Endodermal cell (in vitro differentiated cells): Measurements from ENCODE around the gene HOXC9. TPM values are rescaled to one million over a fixed set of nuclear protein-coding genes. Genes with fewer than 3 reads are reported as not detected.

Experiments
- DNase-seq: peaks from one replicate; pipeline ENCODE4 v3.0.0-alpha.2; 2017
- H3K27ac ChIP-seq: 2 replicates; pipeline ENCODE4 v1.5.1; 2013; ENCODE audit warnings: mild to moderate bottlenecking, low read depth, low read length, moderate library complexity
- H3K27me3 ChIP-seq: 2 replicates; pipeline ENCODE4 v1.6.1; 2013; ENCODE audit warnings: mild to moderate bottlenecking, low read length, moderate library complexity; ENCODE audit not compliant: insufficient read depth, control insufficient read depth, poor library complexity, severe bottlenecking
- H3K36me3 ChIP-seq: 2 replicates; pipeline ENCODE4 v1.7.0; 2013; ENCODE audit warnings: mild to moderate bottlenecking, low read length, moderate library complexity; ENCODE audit not compliant: control insufficient read depth, insufficient read depth
- H3K4me1 ChIP-seq: one replicate; pipeline ENCODE4 v1.7.0; 2013; ENCODE audit warnings: low read length; ENCODE audit not compliant: control insufficient read depth, insufficient read depth
- H3K4me3 ChIP-seq: 2 replicates; pipeline ENCODE4 v1.5.1; 2013; ENCODE audit warnings: mild to moderate bottlenecking, low read length, moderate library complexity
- H3K9ac ChIP-seq: 2 replicates; pipeline ENCODE4 v1.6.1; 2013; ENCODE audit warnings: mild to moderate bottlenecking, low read length, moderate library complexity; ENCODE audit not compliant: poor library complexity, severe bottlenecking; ENCODE audit errors: extremely low read depth
- H3K9me3 ChIP-seq: 2 replicates; pipeline ENCODE4 v1.6.1; 2013; ENCODE audit warnings: mild to moderate bottlenecking, low read length, moderate library complexity; ENCODE audit not compliant: control insufficient read depth
- H3K27ac Mint-ChIP-seq: 2 replicates; pipeline ENCODE4 v1.8.0; 2020; ENCODE audit warnings: mixed read lengths
- H3K27me3 Mint-ChIP-seq: 2 replicates; pipeline ENCODE4 v1.8.0; 2021; ENCODE audit warnings: mild to moderate bottlenecking, mixed read lengths; ENCODE audit not compliant: insufficient read depth
- H3K36me3 Mint-ChIP-seq: 2 replicates; pipeline ENCODE4 v1.8.0; 2020; ENCODE audit warnings: low read depth, mixed read lengths
- H3K4me1 Mint-ChIP-seq: 2 replicates; pipeline ENCODE4 v1.8.0; 2020; ENCODE audit warnings: mixed read lengths
- H3K4me3 Mint-ChIP-seq: 2 replicates; pipeline ENCODE4 v1.8.0; 2020; ENCODE audit warnings: mild to moderate bottlenecking, moderate library complexity, mixed read lengths
- H3K9me3 Mint-ChIP-seq: 2 replicates; pipeline ENCODE4 v1.8.0; 2020; ENCODE audit warnings: mild to moderate bottlenecking, mixed read lengths
- WGBS, 2 experiments: methylation state at CpG; one replicate each; pipeline versions ENCODE4 v1.1.5 to v1.1.7; 2013; ENCODE audit warnings: missing lambda C conversion rate in 2 of 2, mixed read lengths in 1 of 2; ENCODE audit not compliant: insufficient coverage in 1 of 2, insufficient read length in 1 of 2; 5-methylcytosine and 5-hydroxymethylcytosine counted together
- total RNA-seq, 2 donors: library from RNA; stranded (reverse); fragmentation: NEBNext Ultra II Directional in 1 of 2; extraction: Animal tissue kit (Norgen Biotek cat#: 25700) in 1 of 2; gene quantifications; 2 replicates in 1 of 2; 3 replicates in 1 of 2; pipeline ENCODE4 v1.2.1, GENCODE V29; 2021
- TF ChIP-seq, protein P1 (sequence below): fragments of 200-600 bp; sonication (generic); conservative IDR thresholded peaks from 2 replicates; pipeline ENCODE4 v1.5.0; 2021; ENCODE audit warnings: antibody characterized with exemption, mild to moderate bottlenecking

HOXC9 gene
- total RNA-seq, 2 donors from 2014 or later: not detected

DNA sequence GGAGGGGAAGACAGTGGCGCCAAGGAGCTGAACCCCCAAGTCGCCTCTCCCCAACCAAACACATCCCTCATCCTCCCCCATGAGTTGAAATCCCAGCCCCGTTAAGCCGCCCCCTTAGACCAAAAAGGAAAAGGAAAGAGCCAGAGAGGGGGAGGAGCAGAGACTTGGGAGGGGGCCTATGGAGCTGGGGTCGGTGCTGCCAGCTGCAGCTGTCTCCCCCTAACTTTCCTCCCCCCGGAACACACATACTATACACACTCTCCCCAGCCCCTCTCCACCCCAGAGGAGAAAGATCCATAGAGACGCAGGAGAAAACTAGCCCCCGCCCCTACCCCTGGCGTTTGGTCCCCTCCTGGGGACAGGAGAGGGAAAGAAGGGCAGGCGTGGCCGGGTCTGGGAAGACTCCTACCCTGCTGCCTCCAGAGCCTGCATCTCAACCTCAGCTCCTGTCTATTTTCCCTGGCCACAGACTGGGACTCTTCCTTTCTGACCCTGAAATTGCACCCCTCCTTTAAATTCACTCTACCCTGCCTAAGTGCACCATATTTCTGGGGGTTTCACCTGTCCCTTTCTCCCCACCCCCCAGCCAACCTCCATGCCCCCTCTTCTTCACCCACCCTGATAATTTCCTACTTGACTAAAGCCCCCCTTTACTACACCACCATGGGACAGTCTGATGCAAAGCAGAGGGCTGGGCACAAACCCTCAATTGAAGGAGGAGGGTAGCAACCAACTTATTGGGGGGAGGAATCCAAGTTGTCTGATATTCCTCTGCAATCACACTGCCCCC is 1.7 kb upstream of the HOXC9 start:
- peaks cover 2% of the 10 kb centered on the region for H3K9me3 Mint-ChIP-seq
- no peaks in the 10 kb centered on the region for H3K36me3 Mint-ChIP-seq
- peaks cover 3% of the 10 kb centered on the region for H3K4me1 Mint-ChIP-seq
- H3K9me3 ChIP-seq: no peaks in the 10 kb centered on the region
- no peak overlapping the region for H3K27ac Mint-ChIP-seq
- H3K36me3 ChIP-seq: no peaks in the 10 kb centered on the region
- TF ChIP-seq, protein P1, sequence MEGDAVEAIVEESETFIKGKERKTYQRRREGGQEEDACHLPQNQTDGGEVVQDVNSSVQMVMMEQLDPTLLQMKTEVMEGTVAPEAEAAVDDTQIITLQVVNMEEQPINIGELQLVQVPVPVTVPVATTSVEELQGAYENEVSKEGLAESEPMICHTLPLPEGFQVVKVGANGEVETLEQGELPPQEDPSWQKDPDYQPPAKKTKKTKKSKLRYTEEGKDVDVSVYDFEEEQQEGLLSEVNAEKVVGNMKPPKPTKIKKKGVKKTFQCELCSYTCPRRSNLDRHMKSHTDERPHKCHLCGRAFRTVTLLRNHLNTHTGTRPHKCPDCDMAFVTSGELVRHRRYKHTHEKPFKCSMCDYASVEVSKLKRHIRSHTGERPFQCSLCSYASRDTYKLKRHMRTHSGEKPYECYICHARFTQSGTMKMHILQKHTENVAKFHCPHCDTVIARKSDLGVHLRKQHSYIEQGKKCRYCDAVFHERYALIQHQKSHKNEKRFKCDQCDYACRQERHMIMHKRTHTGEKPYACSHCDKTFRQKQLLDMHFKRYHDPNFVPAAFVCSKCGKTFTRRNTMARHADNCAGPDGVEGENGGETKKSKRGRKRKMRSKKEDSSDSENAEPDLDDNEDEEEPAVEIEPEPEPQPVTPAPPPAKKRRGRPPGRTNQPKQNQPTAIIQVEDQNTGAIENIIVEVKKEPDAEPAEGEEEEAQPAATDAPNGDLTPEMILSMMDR: no peak
- H3K4me3 ChIP-seq: no peak overlapping the region
- no peaks in the 10 kb centered on the region for H3K4me1 ChIP-seq
- WGBS, 2 experiments: 27% methylated on average over 8 of the region's 11 CpGs; no CpG with 5 or more reads in 1 of the 2 experiments
- no peak overlapping the region for H3K27ac ChIP-seq
- H3K27me3 Mint-ChIP-seq: peaks cover 100% of the 10 kb centered on the region
- H3K27me3 ChIP-seq: peaks cover 100% of the 10 kb centered on the region
- H3K4me3 Mint-ChIP-seq: no peak overlapping the region
- DNase-seq: no peak
- no peak overlapping the region for H3K9ac ChIP-seq

DNA sequence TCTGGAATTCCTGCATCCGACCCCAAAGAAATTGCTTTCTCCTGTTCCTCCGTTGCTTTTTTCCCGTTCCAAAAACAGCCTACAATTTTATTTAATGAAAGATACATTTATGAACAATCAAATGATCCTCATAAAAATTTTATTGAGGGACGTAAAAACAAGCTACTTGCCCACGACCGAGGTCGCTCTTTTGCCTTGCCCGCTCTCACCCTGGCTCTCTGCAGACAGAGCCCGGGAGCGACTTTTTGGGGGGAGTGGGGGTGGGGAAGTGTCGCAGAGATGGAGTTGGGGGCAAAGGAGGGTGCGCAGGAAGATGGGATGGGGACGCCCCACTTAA is 1.1 kb upstream of the HOXC9 start:
- H3K36me3 ChIP-seq: no peaks in the 10 kb centered on the region
- no peaks in the 10 kb centered on the region for H3K9me3 ChIP-seq
- Mint-ChIP-seq H3K4me1 (peaks cover 3% of the 10 kb centered on the region), H3K27me3 (peaks cover 100% of the 10 kb centered on the region), H3K4me3 (no peak overlapping the region), H3K36me3 (no peaks in the 10 kb centered on the region), H3K27ac (no peak overlapping the region), H3K9me3 (peaks cover 2% of the 10 kb centered on the region)
- DNase-seq: no peak
- 33% methylated on average over 10 of the region's 13 CpGs; no CpG with 5 or more reads in 1 of the 2 experiments for WGBS, 2 experiments
- H3K27ac ChIP-seq: no peak overlapping the region
- no peak overlapping the region for H3K9ac ChIP-seq
- H3K4me3 ChIP-seq: no peak overlapping the region
- peaks cover 100% of the 10 kb centered on the region for H3K27me3 ChIP-seq
- TF ChIP-seq, protein P1: no peak
- no peaks in the 10 kb centered on the region for H3K4me1 ChIP-seq

DNA sequence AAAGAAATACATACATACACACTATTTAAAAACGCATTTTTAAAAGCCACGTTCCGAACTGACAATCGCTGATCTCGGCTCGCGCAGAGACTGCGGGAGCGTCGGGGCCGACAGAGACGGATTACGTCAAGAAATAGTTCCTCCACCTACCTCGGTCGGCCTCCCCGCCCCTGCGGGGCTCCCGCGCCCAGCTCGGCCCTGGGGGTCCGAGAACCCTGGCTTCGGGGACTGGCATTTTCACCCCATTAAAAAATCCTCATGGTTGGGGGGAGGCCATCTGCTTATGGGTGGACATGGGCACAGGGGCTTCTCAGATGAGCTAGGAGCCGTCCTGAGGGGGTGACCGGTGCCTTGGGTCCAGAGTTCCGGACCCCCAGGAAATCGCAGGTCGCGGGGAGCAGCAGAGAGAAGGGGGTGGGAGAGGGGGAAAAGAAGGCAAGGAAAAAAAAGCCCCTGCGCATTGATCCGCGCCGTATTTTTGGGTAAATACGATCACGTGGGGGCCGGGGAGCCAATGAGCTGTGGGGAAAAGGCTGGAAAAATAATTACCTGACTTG is 324 bp upstream of the HOXC9 start:
- Histone ChIP-seq H3K9ac (no peak overlapping the region), H3K9me3 (no peaks in the 10 kb centered on the region), H3K4me3 (no peak overlapping the region), H3K27ac (no peak overlapping the region), H3K36me3 (no peaks in the 10 kb centered on the region), H3K4me1 (no peaks in the 10 kb centered on the region), H3K27me3 (peaks cover 100% of the 10 kb centered on the region)
- DNase-seq: peak; percentile 67
- 10 to 14% methylated on average over 12 to 35 of the region's 35 CpGs for WGBS, 2 experiments
- H3K36me3 Mint-ChIP-seq: no peaks in the 10 kb centered on the region
- H3K9me3 Mint-ChIP-seq: peaks cover 2% of the 10 kb centered on the region
- TF ChIP-seq, protein P1: no peak
- peak overlapping the region; percentile 41 for H3K4me3 Mint-ChIP-seq
- H3K27ac Mint-ChIP-seq: no peak overlapping the region
- H3K4me1 Mint-ChIP-seq: peaks cover 3% of the 10 kb centered on the region
- H3K27me3 Mint-ChIP-seq: peaks cover 100% of the 10 kb centered on the region
